ENCODE measurements around the gene STK32C. TPM values are rescaled to one million over a fixed set of nuclear protein-coding genes. Genes with fewer than 3 reads are reported as not detected.

The STK32C gene
- total RNA-seq, 2 donors from 2014 or later, result 8.4 to 9.9 TPM

DNA sequence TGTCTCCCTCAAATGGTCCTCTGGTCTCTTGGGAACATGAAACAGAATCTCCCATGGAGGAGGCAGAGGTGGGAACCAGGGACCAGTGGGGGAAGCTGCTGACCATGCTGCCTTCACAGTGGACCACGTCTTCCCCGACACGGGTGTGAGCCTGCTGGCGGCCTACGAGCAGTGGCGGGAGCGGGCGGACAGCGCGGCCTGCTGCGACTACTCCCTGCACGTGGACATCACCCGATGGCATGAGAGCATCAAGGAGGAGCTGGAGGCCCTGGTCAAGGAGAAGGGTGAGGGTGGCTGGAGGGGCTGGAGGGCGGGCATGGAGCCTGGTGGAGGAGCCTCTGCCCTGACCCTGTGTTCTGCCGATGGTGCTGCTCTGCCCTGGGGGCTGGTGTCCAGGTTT, 113.0 kb downstream of the STK32C start:
- Histone ChIP-seq H3K4me1 (ENCODE audit: control insufficient read depth, insufficient read depth, low read length) (no peaks in the 10 kb centered on the region), H3K27ac (ENCODE audit: low read depth, low read length) (no peak overlapping the region), H3K4me3 (ENCODE audit: low read length) (no peak overlapping the region), H3K9ac (ENCODE audit: extremely low read depth, low read length, poor library complexity, severe bottlenecking) (no peak overlapping the region), H3K36me3 (ENCODE audit: control insufficient read depth, insufficient read depth, low read length) (no peaks in the 10 kb centered on the region), H3K27me3 (ENCODE audit: control insufficient read depth, insufficient read depth, low read length, poor library complexity, severe bottlenecking) (peaks cover 6% of the 10 kb centered on the region), H3K9me3 (ENCODE audit: control insufficient read depth, low read length) (no peaks in the 10 kb centered on the region)
- H3K27ac Mint-ChIP-seq, result no peak overlapping the region
- H3K9me3 Mint-ChIP-seq, result peaks cover 3% of the 10 kb centered on the region
- no peak overlapping the region for H3K4me3 Mint-ChIP-seq
- peaks cover 11% of the 10 kb centered on the region for H3K36me3 Mint-ChIP-seq (ENCODE audit: low read depth)
- 95 to 100% methylated on average over 7 to 13 of the region's 15 CpGs for WGBS, 2 experiments (ENCODE audit: insufficient coverage in 1 of 2, insufficient read length in 1 of 2)
- TF ChIP-seq, protein P1, sequence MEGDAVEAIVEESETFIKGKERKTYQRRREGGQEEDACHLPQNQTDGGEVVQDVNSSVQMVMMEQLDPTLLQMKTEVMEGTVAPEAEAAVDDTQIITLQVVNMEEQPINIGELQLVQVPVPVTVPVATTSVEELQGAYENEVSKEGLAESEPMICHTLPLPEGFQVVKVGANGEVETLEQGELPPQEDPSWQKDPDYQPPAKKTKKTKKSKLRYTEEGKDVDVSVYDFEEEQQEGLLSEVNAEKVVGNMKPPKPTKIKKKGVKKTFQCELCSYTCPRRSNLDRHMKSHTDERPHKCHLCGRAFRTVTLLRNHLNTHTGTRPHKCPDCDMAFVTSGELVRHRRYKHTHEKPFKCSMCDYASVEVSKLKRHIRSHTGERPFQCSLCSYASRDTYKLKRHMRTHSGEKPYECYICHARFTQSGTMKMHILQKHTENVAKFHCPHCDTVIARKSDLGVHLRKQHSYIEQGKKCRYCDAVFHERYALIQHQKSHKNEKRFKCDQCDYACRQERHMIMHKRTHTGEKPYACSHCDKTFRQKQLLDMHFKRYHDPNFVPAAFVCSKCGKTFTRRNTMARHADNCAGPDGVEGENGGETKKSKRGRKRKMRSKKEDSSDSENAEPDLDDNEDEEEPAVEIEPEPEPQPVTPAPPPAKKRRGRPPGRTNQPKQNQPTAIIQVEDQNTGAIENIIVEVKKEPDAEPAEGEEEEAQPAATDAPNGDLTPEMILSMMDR (conservative IDR thresholded peaks at IDR 0.05), result no peak
- no peaks in the 10 kb centered on the region for H3K4me1 Mint-ChIP-seq
- no peak for DNase-seq
- peaks cover 4% of the 10 kb centered on the region for H3K27me3 Mint-ChIP-seq (ENCODE audit: insufficient read depth)

DNA sequence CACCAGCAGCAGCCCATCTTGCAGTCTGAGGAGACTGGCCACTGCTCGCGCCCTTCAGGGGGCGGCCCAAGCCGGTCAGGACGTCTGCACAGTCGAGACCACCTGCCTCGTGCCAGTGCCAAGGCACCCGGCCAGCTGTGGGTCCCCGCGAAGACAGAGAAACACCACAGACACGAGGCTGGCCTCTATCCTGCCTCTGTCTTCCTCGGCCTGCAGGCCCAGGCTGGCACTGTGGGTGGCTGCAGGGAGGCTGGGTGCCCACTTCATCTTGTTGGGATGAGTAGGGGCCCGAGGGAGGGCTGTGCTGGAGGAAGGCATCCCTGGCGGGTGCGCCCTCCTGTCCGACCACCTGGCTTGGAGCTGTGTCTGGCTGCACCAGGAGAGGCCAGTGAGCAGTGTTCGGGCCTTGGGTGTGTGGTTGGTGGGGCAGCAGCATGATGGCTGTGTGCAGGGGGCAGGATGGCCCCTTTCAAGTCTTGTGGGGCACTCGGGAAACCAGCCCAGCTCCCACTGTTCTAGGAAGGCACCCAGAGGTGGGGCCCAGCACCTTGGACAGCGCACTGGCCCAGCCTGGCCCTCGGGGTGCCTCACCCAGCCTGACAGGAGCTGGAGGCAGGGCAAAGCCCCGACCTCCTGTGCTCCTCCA, 113.7 kb downstream of the STK32C start:
- Mint-ChIP-seq H3K9me3 (peaks cover 3% of the 10 kb centered on the region), H3K27ac (no peak overlapping the region), H3K4me3 (no peak overlapping the region), H3K4me1 (no peaks in the 10 kb centered on the region), H3K27me3 (ENCODE audit: insufficient read depth) (peaks cover 11% of the 10 kb centered on the region), H3K36me3 (ENCODE audit: low read depth) (peaks cover 11% of the 10 kb centered on the region)
- no peaks in the 10 kb centered on the region for H3K4me1 ChIP-seq (ENCODE audit: control insufficient read depth, insufficient read depth, low read length)
- DNase-seq, result peak; percentile 74
- H3K9ac ChIP-seq (ENCODE audit: extremely low read depth, low read length, poor library complexity, severe bottlenecking), result no peak overlapping the region
- WGBS, 2 experiments (ENCODE audit: insufficient coverage in 1 of 2, insufficient read length in 1 of 2), result 89 to 96% methylated on average over 9 to 21 of the region's 21 CpGs
- no peaks in the 10 kb centered on the region for H3K9me3 ChIP-seq (ENCODE audit: control insufficient read depth, low read length)
- TF ChIP-seq, protein P1 (conservative IDR thresholded peaks at IDR 0.05), result no peak
- H3K36me3 ChIP-seq (ENCODE audit: control insufficient read depth, insufficient read depth, low read length), result no peaks in the 10 kb centered on the region
- no peak overlapping the region for H3K4me3 ChIP-seq (ENCODE audit: low read length)
- H3K27ac ChIP-seq (ENCODE audit: low read depth, low read length), result no peak overlapping the region
- peaks cover 13% of the 10 kb centered on the region for H3K27me3 ChIP-seq (ENCODE audit: control insufficient read depth, insufficient read depth, low read length, poor library complexity, severe bottlenecking)

DNA sequence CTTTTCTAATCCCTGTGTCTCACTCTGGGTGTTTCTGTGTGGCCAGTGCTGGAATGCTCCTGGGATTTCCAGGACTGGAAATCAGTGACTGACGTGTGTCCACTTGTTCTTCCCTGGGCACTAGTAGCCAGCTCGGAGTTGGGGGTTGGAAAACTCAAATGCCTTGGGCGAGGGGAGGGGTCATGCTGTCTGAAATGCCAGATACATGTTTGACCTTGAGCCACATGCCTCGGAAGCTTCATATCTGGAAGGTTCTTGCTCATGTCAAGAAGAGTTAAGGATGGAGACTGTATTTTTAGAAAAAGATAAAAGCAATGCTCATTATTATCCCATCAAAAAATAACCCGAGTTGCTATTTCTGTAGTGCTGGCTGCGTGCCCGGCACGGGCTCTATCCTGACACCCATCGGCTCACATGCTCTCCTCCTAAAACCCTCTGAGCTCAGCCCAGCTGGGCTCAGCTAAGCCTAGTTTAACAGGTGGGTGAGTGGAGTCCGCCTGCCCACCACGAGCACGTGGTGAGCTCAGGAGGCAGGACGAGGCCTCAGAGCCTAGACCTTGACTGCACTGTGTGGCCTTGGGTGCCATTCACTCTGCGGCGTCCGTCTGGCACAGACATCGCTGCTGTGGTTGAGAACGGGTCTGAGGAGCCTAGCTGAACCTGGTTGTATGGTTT, 114.6 kb downstream of the STK32C start:
- H3K27me3 Mint-ChIP-seq (ENCODE audit: insufficient read depth), result peaks cover 20% of the 10 kb centered on the region
- TF ChIP-seq, protein P1 (conservative IDR thresholded peaks at IDR 0.05), result no peak
- H3K9me3 Mint-ChIP-seq, result peaks cover 3% of the 10 kb centered on the region
- Histone ChIP-seq H3K4me3 (ENCODE audit: low read length) (no peak overlapping the region), H3K36me3 (ENCODE audit: control insufficient read depth, insufficient read depth, low read length) (no peaks in the 10 kb centered on the region), H3K9me3 (ENCODE audit: control insufficient read depth, low read length) (no peaks in the 10 kb centered on the region), H3K27ac (ENCODE audit: low read depth, low read length) (no peak overlapping the region), H3K27me3 (ENCODE audit: control insufficient read depth, insufficient read depth, low read length, poor library complexity, severe bottlenecking) (peaks cover 22% of the 10 kb centered on the region), H3K4me1 (ENCODE audit: control insufficient read depth, insufficient read depth, low read length) (no peaks in the 10 kb centered on the region), H3K9ac (ENCODE audit: extremely low read depth, low read length, poor library complexity, severe bottlenecking) (no peak overlapping the region)
- H3K27ac Mint-ChIP-seq, result no peak overlapping the region
- 80 to 86% methylated on average over 11 to 18 of the region's 18 CpGs for WGBS, 2 experiments (ENCODE audit: insufficient coverage in 1 of 2, insufficient read length in 1 of 2)
- H3K4me3 Mint-ChIP-seq, result no peak overlapping the region
- peaks cover 11% of the 10 kb centered on the region for H3K36me3 Mint-ChIP-seq (ENCODE audit: low read depth)
- H3K4me1 Mint-ChIP-seq, result no peaks in the 10 kb centered on the region
- no peak for DNase-seq

All from endodermal cell (in vitro differentiated cells).